Activated CD4-positive, CD25-positive, alpha-beta regulatory T cell treated with anti-CD3 and anti-CD28 coated beads, Interleukin-2, amount 50 U/mL, for 72 hours (primary cell): ENCODE measurements around the gene PEPD.

Source experiments
- DNase-seq: peaks from one replicate; pipeline ENCODE4 v3.0.0; 2021

The PEPD gene

DNA sequence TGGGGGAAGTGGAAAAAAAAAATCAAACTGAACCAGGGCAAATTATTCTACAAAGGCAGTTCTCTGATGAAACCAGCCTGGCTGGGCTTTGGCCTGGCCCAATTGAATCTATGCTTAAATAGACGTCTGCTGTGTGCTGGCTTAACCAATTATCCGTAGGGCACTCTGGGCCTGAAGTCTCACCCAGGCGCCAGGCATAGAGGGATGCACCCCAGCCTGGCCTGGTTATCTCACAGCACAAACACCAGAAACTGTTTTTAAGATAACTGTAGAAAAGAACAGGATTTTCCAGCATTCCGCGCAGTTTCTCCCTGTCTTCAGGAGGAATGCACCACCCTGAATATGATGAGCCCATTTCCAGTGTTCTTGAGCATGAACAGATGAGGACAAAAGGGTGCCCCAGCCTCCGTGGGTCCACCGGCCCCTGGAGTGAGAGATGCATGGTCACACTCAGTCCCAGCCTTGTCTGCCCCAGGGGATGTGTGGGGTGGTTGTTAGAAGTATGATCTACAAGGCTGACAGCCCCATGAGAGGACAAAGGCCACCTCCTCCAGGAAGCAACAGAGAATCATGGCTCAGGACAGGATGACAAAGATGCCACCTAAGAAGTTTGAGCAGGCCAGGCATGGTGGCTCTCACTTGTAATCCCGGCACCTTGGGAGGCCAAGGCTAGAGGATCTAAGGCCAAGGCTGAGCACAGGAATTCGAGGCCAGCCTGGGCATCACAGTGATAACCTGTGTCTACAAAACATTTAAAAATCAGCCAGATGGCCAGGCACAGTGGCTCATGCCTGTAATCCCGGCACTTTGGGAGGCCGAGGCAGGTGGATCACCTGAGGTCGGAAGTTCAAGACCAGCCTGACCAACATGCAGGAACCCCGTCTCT lies 50.2 kb downstream of the PEPD start:
- DNase-seq, result no peak

DNA sequence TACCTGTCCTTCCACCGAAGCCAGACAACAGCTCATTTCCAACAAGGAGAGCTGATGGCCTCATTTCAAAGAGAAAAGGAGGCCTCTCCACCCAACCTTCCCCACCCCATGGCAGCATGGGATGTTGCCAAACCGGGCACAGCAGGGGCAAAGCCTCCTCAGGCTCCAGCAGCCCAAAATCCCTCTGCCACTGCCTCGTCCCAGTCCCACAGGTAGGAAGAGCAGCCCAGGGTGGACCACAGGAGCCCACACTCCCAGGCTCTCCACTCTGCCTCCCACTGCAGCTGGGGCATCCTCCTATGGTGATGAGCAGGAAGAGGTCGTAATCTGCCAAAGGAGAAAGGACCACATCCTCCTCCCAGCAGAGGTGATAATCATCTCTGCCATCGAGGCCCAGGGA lies 50.9 kb downstream of the PEPD start:
- no peak for DNase-seq

DNA sequence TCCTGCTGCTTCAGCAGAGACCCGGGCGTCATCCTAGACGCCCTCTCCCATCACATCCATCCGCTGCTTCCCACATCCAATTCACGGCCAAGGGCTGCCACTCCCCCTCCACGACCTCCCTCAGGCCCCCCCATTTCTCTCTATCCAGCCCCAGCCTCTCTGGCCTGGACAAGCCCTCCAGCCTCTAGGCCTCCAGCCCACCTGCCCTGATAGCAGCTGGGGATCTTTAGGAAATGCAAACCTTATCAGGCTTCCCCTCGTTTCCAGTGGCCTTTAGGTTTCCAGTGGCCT lies 51.6 kb downstream of the PEPD start:
- DNase-seq, result no peak

DNA sequence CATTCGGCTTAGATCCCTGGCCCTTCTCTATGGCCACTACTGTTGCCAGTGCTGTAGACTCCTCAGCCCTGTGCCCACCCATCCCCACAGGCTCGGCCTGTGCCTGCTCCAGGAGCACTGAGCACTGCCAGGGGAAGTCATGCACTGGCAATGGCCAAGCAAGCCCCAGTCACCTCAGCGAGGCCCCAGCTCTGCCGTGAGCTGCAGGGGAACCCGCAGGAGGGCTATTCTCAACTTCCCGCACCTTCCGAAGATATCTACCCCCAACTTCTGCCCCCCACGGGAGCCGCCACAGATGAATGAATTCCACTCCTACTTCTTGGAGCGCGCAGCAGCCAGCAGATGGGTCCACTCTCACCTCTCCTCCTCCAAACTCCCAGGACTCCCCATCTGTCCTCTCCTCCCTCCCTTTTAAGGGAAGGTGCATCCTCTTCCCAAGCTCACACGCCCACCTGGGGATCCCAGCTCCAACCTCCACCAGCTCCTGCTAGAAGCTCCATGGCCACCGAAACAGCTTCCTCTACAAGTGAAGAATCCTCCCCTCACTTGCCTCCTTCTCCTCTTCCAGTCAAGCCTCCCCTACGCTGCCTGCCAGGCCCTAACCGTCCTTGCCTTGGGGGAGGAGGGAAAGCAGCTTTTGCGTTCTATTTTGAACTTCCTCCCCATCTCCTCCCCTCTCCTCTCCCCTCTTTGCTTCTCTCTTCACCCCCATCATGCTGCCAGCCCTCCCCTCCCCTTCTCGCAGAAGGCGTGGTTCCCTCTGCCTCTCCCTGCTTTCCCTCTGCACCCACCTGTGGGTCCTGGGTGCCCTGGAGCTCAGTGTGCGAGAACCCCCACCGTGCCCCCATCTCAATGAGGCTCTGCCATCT lies 52.2 kb downstream of the PEPD start:
- peak; percentile 17 for DNase-seq

DNA sequence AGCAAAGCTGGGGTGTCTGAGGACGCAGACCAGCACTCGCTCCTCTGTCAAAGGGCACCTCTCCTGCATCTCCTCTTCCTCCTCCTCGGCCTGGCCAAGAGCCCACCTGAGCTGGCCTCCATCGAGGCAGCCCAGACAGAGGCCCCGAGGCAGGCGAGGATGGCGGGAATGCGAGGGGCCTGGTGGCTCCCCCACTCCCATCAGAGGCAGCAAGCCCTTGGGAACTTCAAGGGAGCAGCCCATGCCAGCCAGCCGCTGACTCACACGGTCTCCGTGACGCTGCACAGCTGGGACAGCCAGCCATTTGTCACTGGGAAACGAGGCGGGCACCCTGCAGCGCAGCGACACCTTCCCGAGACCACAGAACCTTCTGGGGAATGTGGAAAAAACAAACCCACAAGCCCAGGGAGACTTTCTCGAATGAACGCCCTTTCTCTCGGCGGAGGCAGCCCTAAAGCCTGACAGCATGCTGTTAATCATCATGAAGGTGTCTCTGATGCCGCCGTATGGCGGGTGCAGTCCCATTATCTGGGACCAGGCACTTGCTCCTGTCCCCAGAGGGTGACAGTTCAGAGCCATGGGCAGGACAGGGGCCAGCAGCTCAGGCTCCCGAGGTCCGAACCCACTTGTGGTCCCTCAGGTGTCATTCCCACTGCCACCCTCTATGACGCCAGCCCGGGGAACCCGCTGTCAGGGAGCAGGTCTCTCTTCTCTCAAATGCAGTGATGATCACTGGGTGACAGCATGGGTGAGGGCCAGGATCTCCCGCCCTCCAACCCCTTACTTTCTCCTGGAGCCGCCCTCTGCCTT lies 53.0 kb downstream of the PEPD start:
- peak; percentile 13 for DNase-seq

DNA sequence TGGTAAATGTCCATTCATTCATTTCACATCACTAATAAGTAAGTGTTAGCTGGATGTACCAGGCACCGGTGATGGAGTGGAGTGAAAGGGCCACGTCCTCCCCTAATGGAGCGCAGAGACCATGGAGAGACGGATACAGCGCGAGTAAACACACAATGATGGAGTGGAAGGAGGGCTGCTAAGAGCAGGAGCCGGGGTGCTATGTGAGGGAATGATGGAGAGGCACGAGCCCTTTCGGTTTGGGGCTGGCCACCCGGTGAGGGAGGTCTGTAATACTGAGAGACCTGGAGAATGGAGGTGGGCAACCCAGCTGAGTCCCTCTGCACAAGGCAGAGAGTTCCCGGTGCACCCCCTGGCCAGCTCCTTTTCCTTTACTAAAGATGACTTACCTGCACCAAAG lies 53.7 kb downstream of the PEPD start:
- DNase-seq, result peak; percentile 12

DNA sequence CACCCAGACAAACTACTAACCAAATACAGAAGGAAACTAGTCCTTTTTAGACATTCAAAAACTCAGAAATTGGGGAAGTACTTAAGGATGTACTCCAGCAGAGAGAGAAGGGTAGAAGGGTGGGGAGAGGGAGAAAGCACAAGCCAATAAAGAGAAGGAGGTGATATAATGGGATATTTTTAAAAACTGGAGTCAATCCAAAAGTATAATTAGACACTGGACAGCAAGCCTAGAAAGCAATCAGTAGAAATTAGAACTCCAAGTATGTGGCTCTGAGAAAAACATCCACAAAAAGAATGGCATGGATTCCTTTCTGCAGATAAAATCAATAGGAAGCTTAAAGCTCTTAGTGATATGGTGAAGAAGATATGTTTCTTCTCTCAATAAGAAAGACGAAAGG lies 55.8 kb downstream of the PEPD start:
- no peak for DNase-seq

DNA sequence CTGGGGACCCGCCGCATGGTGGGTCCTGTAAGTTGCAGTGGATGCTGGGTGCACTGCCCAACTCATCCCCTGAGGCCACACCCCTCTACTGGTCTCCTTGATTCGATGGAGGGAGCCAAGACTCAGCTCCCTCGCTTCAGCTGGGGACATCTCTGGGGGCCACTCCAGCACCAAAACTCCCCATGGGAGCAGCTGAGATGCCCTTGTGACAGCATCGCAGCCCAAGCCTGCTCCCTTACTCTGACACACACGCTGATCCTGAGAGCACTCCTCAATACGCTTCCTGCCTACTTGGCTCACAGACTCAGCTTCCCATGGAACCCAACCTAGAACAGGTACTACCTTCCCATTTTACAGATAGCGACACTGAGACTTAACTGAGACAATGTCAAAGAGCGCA lies 56.2 kb downstream of the PEPD start:
- DNase-seq, result peak; percentile 9

DNA sequence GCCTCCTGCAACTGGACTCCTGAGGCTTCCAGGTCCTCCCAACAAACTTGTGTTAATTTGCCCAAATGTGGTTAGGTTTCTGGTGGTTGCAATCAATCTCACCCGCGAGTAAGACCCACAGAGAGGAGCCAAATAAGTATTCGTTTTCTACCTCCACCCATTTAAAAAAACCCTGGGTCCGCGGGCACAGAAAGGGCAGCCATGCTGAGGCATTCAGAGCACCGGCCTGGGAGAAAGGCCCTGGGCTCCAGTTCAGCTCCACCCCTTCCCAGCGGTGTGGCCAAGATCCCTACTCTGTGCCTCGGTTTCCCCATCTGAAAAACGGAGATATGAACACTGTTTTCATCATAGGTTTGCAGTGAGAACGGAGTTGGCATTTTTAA lies 56.9 kb downstream of the PEPD start:
- DNase-seq, result no peak

DNA sequence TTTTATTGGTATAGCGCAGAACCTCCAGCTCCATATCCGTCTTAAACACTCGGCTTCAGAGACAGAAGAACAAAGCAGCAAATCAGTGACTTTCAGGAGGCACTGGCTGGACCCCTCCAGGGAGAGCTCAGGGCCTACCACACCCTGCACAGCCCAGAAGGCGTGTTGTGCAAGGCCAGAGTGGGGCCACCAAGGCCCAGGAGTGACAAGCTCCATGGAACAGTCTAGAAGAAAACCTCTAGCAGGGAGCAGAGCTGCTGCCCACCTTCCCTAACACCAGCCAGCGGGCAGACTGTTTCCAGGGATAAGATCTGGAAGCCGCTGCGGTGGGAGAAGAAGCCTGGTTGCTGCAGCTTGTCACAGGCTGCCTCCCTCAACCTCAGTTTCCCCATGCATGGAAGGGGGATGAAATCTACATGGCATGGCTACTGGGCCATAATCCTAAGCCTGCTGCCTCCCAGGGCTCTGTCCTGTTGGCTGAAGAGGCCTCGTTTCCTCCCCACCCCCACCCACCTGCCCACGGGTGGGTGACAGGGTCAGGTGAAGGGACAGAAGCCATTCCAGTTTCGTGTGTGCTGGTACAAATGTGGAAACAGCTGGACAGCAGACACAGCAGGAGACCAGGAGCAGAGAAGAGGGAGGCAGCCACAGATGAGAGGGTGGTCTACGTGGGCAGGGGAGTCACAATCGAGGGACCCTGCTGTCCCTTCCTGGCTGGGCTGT lies 57.4 kb downstream of the PEPD start:
- DNase-seq, result no peak

DNA sequence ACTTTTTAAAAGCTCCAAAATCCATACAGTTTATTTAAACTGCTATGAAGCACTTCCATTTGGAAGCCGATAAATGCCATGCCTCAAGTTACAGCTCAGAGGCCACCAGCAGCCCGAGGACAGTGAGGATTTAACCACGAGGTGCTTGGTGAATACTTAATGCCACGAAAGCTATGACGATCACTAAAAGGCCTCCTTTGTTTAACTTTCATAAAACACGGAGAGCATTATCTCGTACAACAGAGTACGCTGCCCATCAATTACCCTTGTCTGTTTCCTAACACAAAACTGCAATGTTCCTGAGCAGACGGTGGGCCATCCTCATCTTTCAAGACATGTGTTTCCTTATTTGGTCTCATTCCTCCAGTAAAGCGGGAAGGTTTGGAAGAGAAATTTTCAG lies 58.4 kb downstream of the PEPD start:
- DNase-seq, result no peak

DNA sequence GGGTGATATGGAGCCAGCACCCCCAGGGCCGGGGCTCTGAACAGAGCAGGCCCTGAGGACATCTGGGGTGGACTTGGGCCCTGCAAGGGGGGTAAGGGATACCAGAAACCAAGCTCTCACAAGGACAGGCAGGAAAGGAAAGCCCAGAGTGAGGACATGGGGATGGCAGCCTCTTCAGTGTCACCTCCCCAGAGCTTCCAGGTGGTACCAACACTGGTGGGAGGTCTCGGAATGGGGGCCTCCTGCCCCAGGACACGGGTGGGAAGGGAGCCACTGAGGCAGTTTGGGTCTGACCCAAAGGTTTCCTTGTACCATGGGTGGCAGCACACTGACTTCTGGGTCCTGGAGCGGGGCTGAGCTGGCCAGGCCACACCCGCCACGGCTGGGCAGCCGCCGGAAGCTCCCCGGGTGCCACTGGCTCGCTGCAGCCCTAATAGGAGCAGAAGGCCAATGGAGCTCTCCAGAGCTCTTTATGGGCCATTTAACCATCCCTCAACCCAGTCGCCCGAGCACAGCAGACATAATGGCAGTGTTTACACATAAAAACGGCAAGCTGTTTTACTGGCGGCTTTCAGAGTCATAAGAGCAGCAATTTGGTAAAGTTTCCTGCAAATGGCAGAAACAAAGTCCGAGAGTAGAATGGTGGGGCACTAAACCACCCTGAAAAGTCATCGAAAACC lies 59.3 kb downstream of the PEPD start:
- DNase-seq, result no peak

DNA sequence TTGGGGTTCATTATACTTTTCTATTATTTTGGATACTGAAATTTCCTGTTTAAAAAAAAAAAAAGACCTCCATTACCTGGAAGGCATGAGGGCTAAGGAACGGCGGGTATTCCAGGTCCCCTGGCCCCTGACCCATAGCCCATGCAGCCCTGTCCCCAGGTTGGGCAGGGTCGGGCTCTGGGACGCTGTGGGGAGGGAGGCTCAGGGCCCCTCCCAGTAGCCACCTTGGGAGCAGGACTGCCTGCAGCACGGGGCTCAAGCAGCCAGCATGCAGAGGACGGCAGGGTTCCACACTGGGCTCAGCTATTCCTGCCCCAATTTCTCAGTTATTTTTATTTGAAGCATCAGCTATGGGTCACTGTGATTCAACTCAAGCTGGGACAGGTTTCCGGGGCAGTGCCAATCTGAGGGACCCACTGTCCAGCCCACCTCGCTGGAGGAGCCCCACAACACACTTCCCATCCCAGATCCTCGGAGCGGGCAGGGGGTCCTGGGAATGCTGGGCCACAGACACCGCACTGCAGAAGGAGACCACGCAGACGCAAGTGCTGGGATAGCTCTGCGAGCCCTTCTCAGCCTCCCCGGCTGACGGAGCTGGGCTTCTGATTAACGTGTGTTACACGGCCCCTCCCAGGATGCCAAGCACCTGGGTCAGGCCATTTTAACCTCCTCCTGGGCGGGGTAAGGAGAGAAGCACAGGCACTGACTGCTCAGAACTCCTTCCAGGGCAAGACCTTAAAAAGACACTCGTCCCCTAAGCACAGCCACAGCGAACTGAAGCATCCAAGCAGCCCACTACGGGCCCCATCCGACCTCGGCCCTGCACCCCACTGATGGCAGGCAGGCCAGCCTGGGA lies 60.1 kb downstream of the PEPD start:
- peak; percentile 24 for DNase-seq

DNA sequence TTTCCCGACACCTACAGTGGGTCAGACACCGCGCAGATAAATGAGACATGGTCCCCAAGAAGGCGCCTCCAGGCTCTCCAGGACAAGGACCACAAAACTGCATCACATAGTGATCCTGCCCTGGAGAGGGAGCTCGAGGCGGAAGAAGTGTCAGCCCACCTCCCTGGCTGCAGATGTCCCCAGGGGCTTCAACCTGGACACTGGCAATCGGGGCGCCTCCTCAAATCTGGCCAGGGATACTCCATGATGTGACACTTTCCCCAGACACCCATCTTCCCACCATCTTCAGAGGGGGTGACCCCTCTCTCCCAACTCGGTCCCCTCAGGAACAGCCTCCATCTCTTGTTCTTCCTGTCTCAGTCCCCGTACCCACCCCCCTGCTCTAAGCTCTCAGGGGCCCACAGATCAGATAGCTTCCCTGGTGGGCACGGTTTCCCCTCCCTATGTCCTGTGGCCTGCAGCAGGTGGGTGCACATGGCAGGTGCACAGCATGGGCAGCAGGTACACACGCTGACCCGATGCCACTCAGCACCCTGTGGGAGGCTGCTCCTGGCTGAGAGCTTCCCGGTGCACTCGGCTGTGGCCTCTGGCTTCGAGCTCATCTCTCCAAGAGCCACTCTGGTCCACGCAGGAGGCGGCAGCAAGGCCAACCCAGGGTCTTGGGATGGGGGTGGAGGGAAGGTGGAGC lies 61.2 kb downstream of the PEPD start:
- DNase-seq, result peak; percentile 19

DNA sequence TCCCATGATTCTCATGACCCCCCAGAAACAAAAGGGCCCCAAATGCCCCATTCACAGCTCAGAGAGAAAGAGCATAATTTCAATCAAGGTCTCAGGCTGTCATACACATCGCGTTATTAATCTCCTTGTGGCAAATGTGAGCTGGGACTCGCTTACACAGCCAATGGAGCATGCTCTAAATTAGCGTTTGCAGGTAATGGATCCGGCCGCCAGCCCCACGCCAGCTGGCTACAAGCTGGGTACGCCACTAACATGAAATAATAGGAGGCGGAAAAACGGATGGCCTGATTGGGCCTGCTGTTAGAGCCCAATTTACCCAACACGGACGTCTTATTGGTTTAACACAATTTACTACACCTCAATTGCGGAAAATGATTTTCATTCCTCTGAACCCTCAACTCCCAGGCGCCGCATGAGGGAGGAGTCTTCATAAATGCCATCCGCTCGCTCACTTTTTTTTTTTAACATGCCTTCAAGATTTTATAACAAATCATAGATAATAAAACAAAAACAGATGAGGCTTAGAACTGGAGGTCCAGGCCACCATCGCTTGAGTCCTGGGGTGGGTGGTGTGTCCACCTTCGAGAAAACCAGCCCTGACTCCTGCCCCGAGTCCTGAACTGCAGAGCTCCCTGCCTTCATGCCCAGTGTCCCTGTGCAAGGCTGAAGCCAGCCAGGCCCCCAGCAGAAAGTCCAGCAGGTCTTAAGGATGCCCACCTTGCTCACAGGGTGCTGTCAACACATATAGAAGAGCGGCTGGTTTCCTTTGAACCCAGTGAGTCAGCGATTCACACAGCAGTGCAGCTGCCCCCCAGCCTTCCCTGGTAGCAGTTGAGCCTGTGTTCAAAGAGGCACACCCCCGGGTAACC lies 62.1 kb downstream of the PEPD start:
- DNase-seq, result no peak

DNA sequence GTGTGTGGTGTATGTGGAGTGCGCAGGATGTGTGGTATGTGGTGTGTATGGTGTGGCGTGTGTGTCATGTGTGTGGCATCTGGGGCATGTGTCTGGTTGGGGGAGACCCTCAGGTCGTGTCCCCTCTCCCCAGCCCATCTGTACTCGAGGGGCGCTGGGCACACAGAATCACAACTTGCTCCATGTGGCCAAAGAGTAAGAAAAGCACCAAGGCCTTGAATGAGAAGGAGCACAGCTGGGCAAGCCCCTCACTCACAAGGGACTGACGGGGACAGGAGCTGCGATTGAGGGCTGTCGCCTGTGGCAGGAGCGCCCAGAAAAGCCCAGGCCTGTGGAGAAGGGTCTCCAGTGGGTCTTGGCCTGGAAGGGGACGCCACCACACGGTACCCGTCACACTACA lies 62.8 kb downstream of the PEPD start:
- peak; percentile 8 for DNase-seq

DNA sequence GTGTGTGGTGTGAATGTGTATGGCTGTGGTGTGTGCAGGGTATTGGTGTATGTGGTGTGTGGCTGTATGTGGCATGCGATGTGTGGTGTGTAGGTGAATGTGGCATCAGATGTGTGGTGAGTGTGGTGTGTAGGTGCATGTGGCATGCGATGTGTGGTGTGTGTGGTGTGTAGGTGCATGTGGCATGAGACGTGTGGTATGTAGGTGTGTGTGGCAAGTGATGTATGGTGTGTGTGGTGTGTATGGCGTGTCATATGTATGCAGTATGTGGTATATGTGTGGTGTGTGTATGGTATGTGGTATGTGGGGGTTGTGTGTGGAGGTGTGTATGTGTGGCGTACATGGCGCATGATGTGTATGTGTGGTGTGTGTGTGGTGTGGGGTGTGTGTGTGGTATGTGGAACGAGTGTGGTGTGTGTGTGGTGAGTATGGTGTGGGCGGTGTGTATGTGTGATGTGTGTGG lies 63.4 kb downstream of the PEPD start:
- DNase-seq, result no peak

DNA sequence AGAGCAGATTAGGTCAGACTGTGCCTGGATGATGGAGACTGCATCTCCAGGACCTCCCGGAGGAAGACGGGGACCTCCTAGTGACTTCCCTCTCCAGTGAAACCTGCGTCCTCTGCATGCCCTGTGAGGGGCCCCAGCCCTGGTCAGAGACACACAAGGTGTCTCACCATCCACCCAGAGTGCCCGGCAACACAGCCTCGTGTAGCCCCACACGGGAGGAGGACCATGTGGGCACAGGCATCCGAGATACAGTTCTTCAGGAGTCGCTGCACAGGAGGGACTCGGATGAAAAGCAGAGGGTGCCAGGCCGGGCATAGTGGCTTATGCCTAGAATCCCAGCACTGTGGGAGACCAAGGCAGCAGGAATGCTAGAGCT lies 64.8 kb downstream of the PEPD start:
- no peak for DNase-seq

DNA sequence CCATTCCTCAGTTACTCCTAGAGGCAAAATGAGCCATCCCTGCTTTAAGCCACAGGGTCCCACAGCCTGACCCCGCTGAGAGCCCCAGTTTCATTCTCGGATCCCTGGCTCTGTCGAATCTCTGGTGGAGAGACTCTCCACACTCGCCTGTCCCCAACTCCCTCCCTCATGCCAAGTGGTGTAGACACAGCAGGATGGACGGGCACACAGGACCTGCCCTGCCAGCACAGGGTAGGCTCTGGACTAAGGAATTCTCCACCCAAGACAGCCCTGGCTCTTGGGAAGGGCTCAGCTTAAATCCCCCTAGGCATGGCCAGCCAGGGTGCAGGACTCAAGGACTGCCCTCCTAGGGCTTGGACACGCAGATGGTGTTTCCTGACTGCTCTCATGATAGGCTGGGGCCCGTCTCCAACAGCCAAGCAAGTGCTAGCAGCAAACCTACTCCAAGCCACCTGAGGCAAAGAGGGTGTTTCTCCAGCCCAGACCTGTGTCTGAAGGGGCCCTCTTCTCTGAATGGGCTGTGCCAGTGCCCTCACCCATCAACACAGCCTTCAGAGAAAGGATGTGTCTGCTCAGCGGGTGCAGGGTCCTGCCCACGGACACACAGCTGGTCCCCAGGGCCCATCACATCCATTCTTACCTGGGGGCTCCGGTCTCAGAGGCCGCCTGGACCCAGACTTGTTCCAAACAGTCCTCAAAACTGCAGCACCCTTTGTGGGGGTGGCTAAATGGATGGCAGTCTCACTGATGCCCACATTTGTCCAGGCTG lies 65.3 kb downstream of the PEPD start:
- no peak for DNase-seq
